Uterus (tissue), 4 donors: Measurements from ENCODE around the gene USP40. TPM values are rescaled to one million over a fixed set of nuclear protein-coding genes. Genes with fewer than 3 reads are reported as not detected.

Source experiments
- DNase-seq, 2 donors: peaks; one replicate each; pipeline ENCODE4 v3.0.0-alpha.2; 2019 to 2020
- H3K27ac ChIP-seq, 2 donors: fragments of 200-600 bp; sonication (generic); 1 replicate in 1 of 2; 2 replicates in 1 of 2; pipeline ENCODE4 v1.5.1; 2016 to 2018
- H3K27me3 ChIP-seq, 2 donors: fragments of 200-600 bp; sonication (generic); one replicate each; pipeline ENCODE4 v1.5.1; 2018 to 2019; ENCODE audit warnings: control low read depth in 1 of 2
- H3K36me3 ChIP-seq, 2 donors: fragments of 200-600 bp; sonication (generic); one replicate each; pipeline ENCODE4 v1.5.1; 2019; ENCODE audit warnings: control low read depth in 1 of 2
- H3K4me1 ChIP-seq, 2 donors: fragments of 200-600 bp; sonication (generic); one replicate each; pipeline ENCODE4 v1.5.1; 2018 to 2019; ENCODE audit warnings: control low read depth in 1 of 2
- H3K4me3 ChIP-seq, 2 donors: fragments of 200-600 bp; sonication (generic); 1 replicate in 1 of 2; 2 replicates in 1 of 2; pipeline ENCODE4 v1.5.1; 2018 to 2019; ENCODE audit warnings: mild to moderate bottlenecking in 1 of 2
- H3K9me3 ChIP-seq, 2 donors: fragments of 200-600 bp; sonication (generic); one replicate each; pipeline ENCODE4 v1.5.1; 2019; ENCODE audit warnings: control low read depth in 1 of 2
- CTCF ChIP-seq, 4 experiments: fragments of 200-600 bp in 2 of 4; fragments of 450-650 bp in 2 of 4; sonication (generic) in 2 of 4; IDR thresholded peaks; one replicate each; pipeline ENCODE4 v1.5.1; 2016 to 2019; ENCODE audit warnings: antibody characterized with exemption in 4 of 4, mild to moderate bottlenecking in 2 of 4, moderate library complexity in 1 of 4
- POLR2A ChIP-seq, 2 donors: fragments of 450-650 bp; IDR thresholded peaks; one replicate each; pipeline ENCODE4 v1.6.1; 2016; ENCODE audit warnings: antibody characterized with exemption in 2 of 2, mild to moderate bottlenecking in 1 of 2, moderate library complexity in 1 of 2
- intact Hi-C: fragments of 100-400 bp; cut with DNase I; formaldehyde crosslinking; loops from one replicate; pipeline ENCODE4 v1.15.1; 2023; ENCODE audit warnings: low total_unique reads
- total RNA-seq, 4 donors: library from RNA; depleted of rRNA in 3 of 4; stranded (reverse); fragments of >200 nt in 3 of 4; gene quantifications; one replicate each; pipeline versions ENCODE4 v1.1.0 to v1.2.4, GENCODE V29; 2014 to 2023
- donor health status: DM: yes; HTN: yes; CAD: no.

USP40 gene
- total RNA-seq, 4 donors from 2014 or later: 14.7 to 60.2 (median 49.5) TPM

GRCh38 chr2:233433029-233433428, 133.6 kb downstream of the USP40 start:
- H3K27ac ChIP-seq: no peak overlapping the region
- no peaks in the 10 kb centered on the region for H3K4me1 ChIP-seq
- H3K4me3 ChIP-seq: no peak overlapping the region
- TF ChIP-seq POLR2A (IDR thresholded peaks at IDR 0.05): no peak
- no peak for TF ChIP-seq CTCF (IDR thresholded peaks at IDR 0.05)
- DNase-seq: no peak
- no peaks in the 10 kb centered on the region for H3K27me3 ChIP-seq
- no peaks in the 10 kb centered on the region for H3K36me3 ChIP-seq
- no peaks in the 10 kb centered on the region for H3K9me3 ChIP-seq
- intact Hi-C loops: no loop called here

DNA sequence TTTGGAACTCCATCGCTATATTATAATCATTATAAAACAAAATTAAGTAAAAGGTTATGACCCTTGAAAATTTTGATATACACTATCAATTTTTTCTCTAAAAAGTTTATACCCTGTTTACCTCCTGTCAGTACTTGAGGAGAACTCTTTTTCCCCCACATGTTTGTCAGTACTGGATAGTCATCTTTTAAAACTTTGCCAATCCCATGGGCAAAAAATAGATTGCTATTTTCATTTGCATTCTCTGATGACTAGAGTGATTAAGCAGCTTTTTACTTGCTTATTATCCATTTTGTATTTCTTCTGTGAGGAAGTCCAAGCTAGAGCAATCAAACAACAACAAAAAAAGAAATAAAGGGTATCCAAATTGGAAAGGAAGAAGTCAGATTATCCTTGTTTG, 135.9 kb downstream of the USP40 start:
- Histone ChIP-seq H3K4me1 (no peaks in the 10 kb centered on the region), H3K4me3 (no peak overlapping the region), H3K27ac (no peak overlapping the region), H3K9me3 (no peaks in the 10 kb centered on the region), H3K36me3 (no peaks in the 10 kb centered on the region), H3K27me3 (no peaks in the 10 kb centered on the region)
- DNase-seq: no peak
- intact Hi-C loops: no loop called here
- TF ChIP-seq CTCF (IDR thresholded peaks at IDR 0.05) (no peak), POLR2A (IDR thresholded peaks at IDR 0.05) (no peak)

- Histone ChIP-seq H3K9me3 (no peaks in the 10 kb centered on the region), H3K4me3 (no peak overlapping the region), H3K36me3 (no peaks in the 10 kb centered on the region), H3K4me1 (no peaks in the 10 kb centered on the region), H3K27ac (no peak overlapping the region), H3K27me3 (no peaks in the 10 kb centered on the region)
- TF ChIP-seq CTCF (IDR thresholded peaks at IDR 0.05) (no peak), POLR2A (IDR thresholded peaks at IDR 0.05) (no peak)
- intact Hi-C loops: no loop called here
- no peak for DNase-seq
Measured at GRCh38 chr2:233430081-233430480, 136.5 kb downstream of the USP40 start.

DNA sequence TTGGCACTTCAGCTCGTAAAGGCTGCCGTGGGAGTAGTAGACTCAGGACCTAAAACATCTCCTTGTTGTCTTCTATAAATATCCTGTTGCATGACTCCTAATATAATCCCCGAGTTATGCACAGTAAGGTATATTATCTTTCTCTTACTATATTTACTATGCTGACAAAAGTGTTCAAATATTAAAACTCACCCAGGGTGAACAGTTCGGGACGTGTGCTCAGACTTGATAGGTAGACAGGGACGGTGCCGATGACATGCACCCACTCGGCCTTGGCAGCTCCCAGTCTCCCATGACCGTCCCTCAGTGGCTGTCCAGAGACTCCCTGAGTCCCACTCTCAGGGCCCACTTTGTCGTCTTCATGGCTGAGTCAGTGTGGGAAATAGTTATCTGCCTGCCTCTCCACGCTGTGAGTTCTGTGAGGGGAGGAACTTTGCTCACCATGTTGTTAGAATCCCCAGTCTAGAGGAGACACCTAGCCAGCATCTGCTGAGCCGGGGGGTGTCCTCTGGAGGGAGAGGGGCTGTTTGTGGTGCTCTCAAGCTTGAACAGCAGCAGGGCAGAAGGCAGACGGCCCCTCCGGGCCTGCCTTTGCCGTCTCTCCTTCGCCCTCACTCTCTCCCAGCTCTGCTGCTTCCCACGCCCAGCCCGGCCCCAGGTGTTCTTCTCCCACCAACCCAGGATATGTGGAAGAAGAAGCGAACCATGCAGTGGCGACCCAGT, 137.2 kb downstream of the USP40 start:
- Histone ChIP-seq H3K4me3 (no peak overlapping the region), H3K9me3 (no peaks in the 10 kb centered on the region), H3K4me1 (no peaks in the 10 kb centered on the region), H3K27me3 (no peaks in the 10 kb centered on the region), H3K36me3 (no peaks in the 10 kb centered on the region), H3K27ac (no peak overlapping the region)
- no peak for DNase-seq
- intact Hi-C loops: no loop called here
- TF ChIP-seq POLR2A (IDR thresholded peaks at IDR 0.05) (no peak), CTCF (IDR thresholded peaks at IDR 0.05) (no peak)

- no peaks in the 10 kb centered on the region for H3K36me3 ChIP-seq
- intact Hi-C loops: no loop called here
- no peaks in the 10 kb centered on the region for H3K9me3 ChIP-seq
- H3K4me1 ChIP-seq: no peaks in the 10 kb centered on the region
- no peak for DNase-seq
- no peaks in the 10 kb centered on the region for H3K27me3 ChIP-seq
- H3K4me3 ChIP-seq: no peak overlapping the region
- no peak overlapping the region for H3K27ac ChIP-seq
- no peak for TF ChIP-seq CTCF (IDR thresholded peaks at IDR 0.05)
- no peak for TF ChIP-seq POLR2A (IDR thresholded peaks at IDR 0.05)
Measured at GRCh38 chr2:233428438-233428837, 138.1 kb downstream of the USP40 start.
